NCI-H748 (cell line): ENCODE data around the gene C10orf71.

Source experiments
- DNase-seq: peaks from one replicate; lab custom pipeline; 2025; ENCODE audit not compliant: unreplicated experiment; lab: John Stamatoyannopoulos, UW

C10orf71 gene

GRCh38 chr10:49359349-49360270 lies 60.6 kb downstream of the C10orf71 start:
- peak; percentile 13 for DNase-seq

- no peak for DNase-seq
These were observed 61.6 kb downstream of the C10orf71 start for GRCh38 chr10:49360271-49361177.

- DNase-seq, result no peak
These were observed 62.2 kb downstream of the C10orf71 start for GRCh38 chr10:49361178-49361554.

GRCh38 chr10:49361735-49362568 lies 63.0 kb downstream of the C10orf71 start:
- no peak for DNase-seq

- no peak for DNase-seq
These were observed 63.8 kb downstream of the C10orf71 start for GRCh38 chr10:49362596-49363260.

GRCh38 chr10:49363309-49364031 lies 64.5 kb downstream of the C10orf71 start:
- DNase-seq, result no peak

GRCh38 chr10:49364051-49364450 lies 65.1 kb downstream of the C10orf71 start:
- DNase-seq, result no peak

- no peak for DNase-seq
These were observed 65.8 kb downstream of the C10orf71 start for GRCh38 chr10:49364747-49365146.

DNA sequence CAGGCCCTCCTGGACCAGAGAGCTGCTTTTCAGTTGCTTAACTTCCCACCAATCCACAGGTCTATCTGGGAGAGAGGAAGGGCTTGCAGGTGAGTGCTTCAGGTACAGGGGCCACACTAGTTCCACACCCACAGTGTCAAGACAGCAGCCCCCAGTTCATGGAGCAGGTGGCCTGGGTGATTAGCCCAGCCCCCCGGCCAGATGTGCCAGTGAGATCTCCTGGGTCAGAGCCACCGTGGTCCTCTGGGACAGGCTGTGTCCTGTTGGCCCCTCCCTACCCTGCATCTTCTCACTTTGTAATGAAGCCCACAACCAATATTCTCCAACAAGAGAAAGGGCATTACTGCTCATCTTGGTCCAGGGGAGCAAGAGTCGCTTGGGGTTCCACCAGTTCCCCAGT lies 66.3 kb downstream of the C10orf71 start:
- DNase-seq, result no peak

DNA sequence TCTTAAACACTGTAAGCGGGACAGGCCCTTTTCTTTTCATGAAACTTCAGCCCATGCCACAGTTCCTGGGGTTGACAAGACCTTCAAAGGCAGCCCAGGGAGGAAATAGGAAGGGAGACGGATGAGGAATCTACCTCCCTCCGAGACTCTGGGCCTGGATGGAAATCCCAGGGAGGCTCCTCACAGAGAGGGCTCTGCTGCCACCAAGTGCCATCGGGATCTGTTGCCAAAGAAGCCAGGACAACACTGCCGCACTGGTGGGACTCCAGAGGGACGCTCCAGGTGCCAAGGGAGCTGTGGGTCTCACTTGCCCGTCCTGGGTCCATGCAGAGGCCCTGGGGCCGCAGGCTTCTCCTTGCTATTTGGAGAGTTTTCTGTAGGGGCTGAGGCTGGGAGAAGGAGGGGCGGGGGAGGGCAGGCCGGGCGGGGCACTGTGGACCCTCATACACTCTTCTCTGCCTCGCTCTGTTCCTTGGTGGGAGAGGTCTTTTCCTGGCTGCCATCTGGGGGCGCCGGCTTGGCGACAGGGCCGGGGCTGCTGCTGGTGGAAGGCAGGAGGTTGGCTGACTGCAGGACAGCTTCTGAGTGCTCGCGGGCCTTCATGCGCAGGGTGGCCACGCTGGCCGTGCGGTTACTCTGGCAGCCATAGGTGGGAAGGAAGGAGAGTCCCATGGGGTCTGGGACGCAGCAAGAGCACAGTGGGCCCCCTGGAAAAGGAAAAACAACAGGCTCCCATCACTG lies 66.9 kb downstream of the C10orf71 start:
- DNase-seq, result no peak

GRCh38 chr10:49366460-49366859 lies 67.5 kb downstream of the C10orf71 start:
- no peak for DNase-seq

DNA sequence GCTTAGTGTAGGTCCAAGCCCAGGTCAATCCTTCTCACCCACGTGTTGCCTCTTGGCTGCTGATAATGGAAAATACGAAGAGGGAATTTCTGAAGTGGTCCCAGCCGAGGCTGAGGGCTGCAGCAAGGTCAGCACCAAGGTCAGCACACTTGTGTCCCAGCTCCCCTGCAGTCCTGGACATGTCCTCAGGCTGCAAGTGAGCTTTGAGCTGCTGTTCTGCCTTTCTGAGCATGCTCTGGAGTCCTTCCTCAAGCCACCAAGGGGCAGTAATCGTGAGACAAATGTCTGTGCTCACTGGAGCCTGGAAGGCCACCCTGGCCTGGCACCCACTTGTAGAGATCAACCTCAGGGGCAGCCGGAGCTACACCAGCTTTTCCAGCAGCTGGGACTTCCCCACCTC lies 68.6 kb downstream of the C10orf71 start:
- no peak for DNase-seq

DNA sequence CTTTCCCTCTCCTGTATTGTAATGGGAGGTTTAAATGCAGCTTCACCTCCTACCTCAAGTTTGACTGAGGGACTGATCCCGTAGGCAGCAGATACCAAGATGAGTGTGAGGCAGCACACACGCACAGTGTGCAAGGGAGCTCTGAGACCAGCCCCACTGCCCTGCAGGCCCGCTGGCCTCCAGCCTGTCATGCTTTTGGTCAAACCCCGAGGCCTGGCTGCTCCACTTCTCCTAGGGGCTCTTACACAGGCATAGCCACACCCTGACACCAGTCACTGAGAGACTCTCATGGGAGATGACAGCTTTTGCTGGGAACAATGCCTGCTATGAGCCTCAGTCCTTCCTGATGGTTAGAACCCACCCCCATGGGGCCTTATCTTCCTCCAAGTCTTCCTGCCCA lies 69.3 kb downstream of the C10orf71 start:
- no peak for DNase-seq

DNA sequence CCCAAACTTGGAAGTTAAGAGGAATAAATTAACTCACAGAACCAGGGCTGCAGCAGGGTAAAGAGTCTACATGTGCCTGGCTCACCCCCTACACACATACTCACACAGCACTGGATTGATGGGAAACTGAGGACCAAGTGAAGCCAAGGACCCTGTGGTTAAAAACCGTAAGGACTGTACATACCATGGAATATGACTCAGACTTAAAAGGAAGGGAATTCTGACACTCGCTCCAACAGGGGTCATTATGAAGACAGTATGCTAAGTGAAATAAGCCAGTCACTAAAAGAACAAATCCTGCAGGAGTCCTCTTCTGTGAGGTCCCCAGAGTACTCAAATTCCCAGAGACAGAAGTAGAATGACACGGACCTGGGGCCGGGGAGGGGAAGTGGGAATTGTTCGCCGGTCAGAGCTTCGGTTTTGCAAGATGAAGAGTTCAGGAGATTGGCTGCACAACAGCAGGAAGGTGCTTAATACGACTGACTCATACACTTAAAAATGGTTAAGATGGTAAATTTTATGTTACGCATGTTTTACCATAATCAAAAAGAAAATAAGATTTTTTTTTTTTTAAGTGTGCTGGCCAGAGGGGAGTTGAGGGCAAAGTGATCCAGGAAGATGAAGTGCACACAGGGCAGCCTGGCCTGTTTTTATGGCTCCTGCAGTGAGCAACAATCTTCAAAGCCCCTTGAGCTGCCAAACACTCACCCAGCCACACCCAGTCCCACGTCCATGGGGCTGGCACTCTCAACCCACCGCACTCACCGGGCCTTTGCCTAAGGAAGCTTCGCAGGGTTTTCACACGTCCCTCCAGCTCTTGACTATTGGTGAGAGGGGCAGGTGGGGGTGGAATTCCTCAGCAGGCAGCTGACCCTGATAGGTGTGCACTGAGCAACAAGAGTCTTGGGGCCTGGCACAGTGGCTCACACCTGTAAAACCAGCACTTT lies 70.5 kb downstream of the C10orf71 start:
- DNase-seq, result no peak

- no peak for DNase-seq
These were observed 71.5 kb downstream of the C10orf71 start for GRCh38 chr10:49370326-49371100.

- no peak for DNase-seq
These were observed 73.0 kb downstream of the C10orf71 start for GRCh38 chr10:49371967-49372366.

DNA sequence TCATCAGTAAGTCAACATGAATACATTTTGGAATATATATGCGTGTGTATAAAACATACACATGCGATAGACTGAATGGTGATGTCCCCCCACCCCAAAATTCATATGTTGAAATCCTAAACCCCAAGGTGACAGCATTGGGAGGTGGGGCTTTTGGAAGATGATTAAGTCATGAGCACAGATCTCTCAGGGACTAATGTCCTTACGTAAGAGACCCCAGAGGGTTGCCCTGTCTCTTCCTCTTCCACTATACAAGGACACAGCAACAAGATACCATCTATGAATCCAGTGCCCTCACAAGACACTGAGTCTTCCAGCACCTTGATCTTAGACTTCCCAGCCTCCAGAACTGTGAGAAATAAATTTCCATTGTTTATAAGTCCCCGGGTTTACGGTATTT lies 74.4 kb downstream of the C10orf71 start:
- DNase-seq, result no peak
